Measurements from ENCODE around the gene WSCD2.

GRCh38 chr12:108143144-108143543 lies 14.1 kb downstream of the WSCD2 start:
- TF ChIP-seq EZH2 (IDR thresholded peaks at IDR 0.05): no peak
- TF ChIP-seq POLR2AphosphoS5 (IDR thresholded peaks at IDR 0.05; ENCODE audit: borderline replicate concordance, low read depth, low read length): no peak
